Small intestine (tissue), 7 donors: ENCODE data around the gene RIMOC1. TPM values are rescaled to one million over a fixed set of nuclear protein-coding genes. Genes with fewer than 3 reads are reported as not detected.

ENCODE experiments used
- DNase-seq, 2 donors: peaks; one replicate each; pipeline versions ENCODE4 v3.0.0 to v3.0.0-alpha.2; 2013
- FAIRE-seq: peaks from 2 replicates; lab custom pipeline; 2012; peaks lifted over from hg19 to GRCh38; lab: Jason Lieb, UNC
- H3K27ac ChIP-seq, 3 donors: one replicate each; pipeline ENCODE4 v1.5.1; 2013; ENCODE audit warnings: low read length in 2 of 3, mild to moderate bottlenecking in 2 of 3, control low read depth in 1 of 3, inconsistent platforms in 1 of 3, low read depth in 1 of 3, moderate library complexity in 1 of 3
- H3K27me3 ChIP-seq, 3 donors: one replicate each; pipeline ENCODE4 v1.6.1; 2013; ENCODE audit warnings: low read length in 3 of 3, inconsistent platforms in 1 of 3; ENCODE audit not compliant: control insufficient read depth in 3 of 3, insufficient read depth in 3 of 3
- H3K36me3 ChIP-seq, 3 donors: one replicate each; pipeline ENCODE4 v1.6.1; 2013; ENCODE audit warnings: low read length in 3 of 3, inconsistent platforms in 1 of 3, low read depth in 1 of 3, mild to moderate bottlenecking in 1 of 3, moderate library complexity in 1 of 3; ENCODE audit not compliant: control insufficient read depth in 3 of 3, insufficient read depth in 2 of 3
- H3K4me1 ChIP-seq, 3 donors: one replicate each; pipeline ENCODE4 v1.6.1; 2013; ENCODE audit warnings: low read length in 2 of 3, inconsistent platforms in 1 of 3, low read depth in 1 of 3, mild to moderate bottlenecking in 1 of 3, moderate library complexity in 1 of 3; ENCODE audit not compliant: control insufficient read depth in 3 of 3, insufficient read depth in 2 of 3
- H3K4me3 ChIP-seq, 3 donors: one replicate each; pipeline ENCODE4 v1.5.1; 2013; ENCODE audit warnings: low read length in 3 of 3, control low read depth in 1 of 3, inconsistent platforms in 1 of 3, low read depth in 1 of 3, mild to moderate bottlenecking in 1 of 3, moderate library complexity in 1 of 3
- H3K9me3 ChIP-seq, 2 donors: one replicate each; pipeline ENCODE4 v1.6.1; 2013; ENCODE audit warnings: low read depth in 1 of 2, low read length in 1 of 2; ENCODE audit not compliant: control insufficient read depth in 2 of 2, insufficient read depth in 1 of 2
- WGBS, 3 donors: extraction: QIAGEN DNeasy Blood & Tissue Kit; methylation state at CpG; one replicate each; pipeline ENCODE4 v1.1.7; 2013; 5-methylcytosine and 5-hydroxymethylcytosine counted together
- polyA plus RNA-seq, 4 donors: library from polyadenylated mRNA; stranded (reverse) in 3 of 4; unstranded in 1 of 4; fragments of 200-250 nt in 3 of 4; fragments of 120-200 nt in 1 of 4; gene quantifications; one replicate each; pipeline versions ENCODE4 v1.2.1 to v1.2.3, GENCODE V29; 2013
- donor health status: healthy with polysubstance abuse.
- donor health status: control.
- donor health status: control.
- donor health status: Bipolar disorder and iron deficiency.
- donor health status: healthy.

The RIMOC1 gene
- polyA plus RNA-seq, 4 donors: 3.8 to 20.5 (median 6.8) TPM

GRCh38 chr5:41896230-41896629 is 7.9 kb upstream of the RIMOC1 start:
- no peak for FAIRE-seq
- H3K4me3 ChIP-seq: no peak overlapping the region

GRCh38 chr5:41903382-41903891 is 707 bp upstream of the RIMOC1 start:
- Histone ChIP-seq H3K4me1 (peaks cover 0 to 5% (median 4%) of the 10 kb centered on the region in 3 donors), H3K4me3 (peak overlapping the region; percentile 43 to 68 (median 51)), H3K27ac (peak overlapping the region; percentile 47 to 85 (median 72)), H3K9me3 (no peaks in the 10 kb centered on the region), H3K36me3 (peaks cover 0 to 2% (median 2%) of the 10 kb centered on the region in 3 donors), H3K27me3 (peaks cover 0 to 4% (median 0%) of the 10 kb centered on the region in 3 donors)
- DNase-seq (no peak), FAIRE-seq (no peak)
- 38% methylated on average over 8 of the region's 8 CpGs for WGBS, 3 donors

More at GRCh38 chr5:41896230-41896629, 7.9 kb upstream of the RIMOC1 start:
- Histone ChIP-seq H3K4me1 (no peaks in the 10 kb centered on the region), H3K27me3 (peaks cover 0 to 25% (median 4%) of the 10 kb centered on the region in 3 donors), H3K9me3 (no peaks in the 10 kb centered on the region), H3K27ac (no peak overlapping the region), H3K36me3 (no peaks in the 10 kb centered on the region)
- WGBS, 3 donors: 15 to 24% (median 19%) methylated on average over 2 of the region's 2 CpGs
- DNase-seq: no peak

DNA sequence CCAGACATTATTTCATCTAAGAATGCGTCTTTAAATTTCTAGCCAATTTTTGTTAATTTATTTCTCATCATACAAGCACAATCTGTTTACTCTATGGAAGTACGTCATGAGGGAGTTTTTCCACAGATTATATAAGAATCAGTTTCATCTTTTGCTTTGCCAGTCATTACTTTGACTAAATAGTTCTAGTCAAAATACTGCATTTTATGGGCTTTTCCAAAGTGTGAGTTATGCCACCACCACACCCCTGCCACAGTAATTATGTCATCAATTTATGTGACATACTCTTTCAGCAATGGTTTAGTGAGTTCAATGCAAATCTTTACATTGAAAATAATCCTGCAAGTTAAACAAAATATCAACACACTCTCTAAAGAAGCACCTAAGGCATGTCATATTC is 2.0 kb downstream of the RIMOC1 start:
- Histone ChIP-seq H3K9me3 (no peaks in the 10 kb centered on the region), H3K4me1 (peaks cover 0 to 5% (median 4%) of the 10 kb centered on the region in 3 donors), H3K4me3 (no peak overlapping the region), H3K27me3 (no peaks in the 10 kb centered on the region), H3K27ac (no peak overlapping the region), H3K36me3 (peaks cover 2 to 6% (median 4%) of the 10 kb centered on the region in 3 donors)
- 81 to 95% (median 91%) methylated on average over 2 of the region's 2 CpGs for WGBS, 3 donors
- FAIRE-seq (no peak), DNase-seq (no peak)

GRCh38 chr5:41908374-41909079 is 4.4 kb downstream of the RIMOC1 start:
- Histone ChIP-seq H3K27ac (no peak overlapping the region), H3K4me1 (peaks cover 0 to 5% (median under 1%) of the 10 kb centered on the region in 3 donors), H3K36me3 (peaks cover 2 to 14% (median 4%) of the 10 kb centered on the region in 3 donors), H3K4me3 (no peak overlapping the region), H3K27me3 (no peaks in the 10 kb centered on the region), H3K9me3 (no peaks in the 10 kb centered on the region)
- FAIRE-seq (no peak), DNase-seq (no peak)
- WGBS, 3 donors: 89 to 92% (median 92%) methylated on average over 4 of the region's 4 CpGs

DNA sequence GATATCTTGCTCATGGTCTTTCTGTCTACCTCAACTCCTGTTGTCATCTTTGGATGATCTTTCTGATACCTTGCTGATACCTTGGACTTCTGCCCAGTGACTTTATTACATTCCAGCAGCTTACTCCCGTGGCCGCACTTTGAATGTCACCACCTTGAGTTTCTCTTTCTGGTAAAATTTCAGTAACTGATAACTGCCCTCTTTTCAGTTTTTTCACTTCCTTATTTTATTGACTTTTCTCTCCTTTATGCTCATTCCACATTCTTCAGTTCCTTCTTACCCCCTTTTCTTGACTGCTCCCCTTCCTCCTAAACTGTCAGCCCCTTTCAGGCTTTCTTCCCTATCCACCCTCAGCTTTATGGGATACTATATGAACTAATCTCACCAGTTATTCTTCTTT is 14.0 kb downstream of the RIMOC1 start:
- no peak overlapping the region for H3K27ac ChIP-seq
- no peaks in the 10 kb centered on the region for H3K4me1 ChIP-seq
- DNase-seq (no peak), FAIRE-seq (no peak)
- WGBS, 3 donors: 73 to 89% (median 78%) methylated on average over 2 of the region's 2 CpGs
- peaks cover 4 to 16% (median 7%) of the 10 kb centered on the region in 3 donors for H3K36me3 ChIP-seq
- H3K27me3 ChIP-seq: no peaks in the 10 kb centered on the region
- H3K4me3 ChIP-seq: no peak overlapping the region
- H3K9me3 ChIP-seq: no peaks in the 10 kb centered on the region

DNA sequence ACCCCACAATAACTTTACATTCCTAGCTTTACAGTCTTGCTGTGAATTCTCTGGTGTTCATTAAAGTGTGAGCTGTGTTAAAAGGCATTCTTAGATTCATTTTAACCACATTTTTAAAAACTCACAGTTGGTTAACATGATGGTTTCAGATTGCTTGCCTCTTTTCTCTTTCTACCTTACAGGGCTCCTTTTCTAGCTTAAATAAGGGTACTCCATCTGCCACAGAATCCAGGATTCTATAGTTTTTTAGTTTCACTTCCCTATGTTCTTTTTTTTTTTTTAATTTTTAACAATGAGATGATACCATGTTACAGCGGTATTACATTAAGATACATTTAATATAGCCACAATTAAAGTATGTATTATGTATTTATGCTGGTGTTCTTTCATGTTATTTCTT is 17.0 kb downstream of the RIMOC1 start:
- DNase-seq: no peak
- Histone ChIP-seq H3K4me1 (peaks cover 0 to 5% (median 0%) of the 10 kb centered on the region in 3 donors), H3K27me3 (no peaks in the 10 kb centered on the region), H3K27ac (no peak overlapping the region), H3K36me3 (peaks cover 2 to 10% (median 4%) of the 10 kb centered on the region in 3 donors), H3K9me3 (no peaks in the 10 kb centered on the region), H3K4me3 (no peak overlapping the region)
- WGBS, 3 donors: 93 to 100% (median 97%) methylated on average over 1 of the region's 1 CpG
- FAIRE-seq: no peak

DNA sequence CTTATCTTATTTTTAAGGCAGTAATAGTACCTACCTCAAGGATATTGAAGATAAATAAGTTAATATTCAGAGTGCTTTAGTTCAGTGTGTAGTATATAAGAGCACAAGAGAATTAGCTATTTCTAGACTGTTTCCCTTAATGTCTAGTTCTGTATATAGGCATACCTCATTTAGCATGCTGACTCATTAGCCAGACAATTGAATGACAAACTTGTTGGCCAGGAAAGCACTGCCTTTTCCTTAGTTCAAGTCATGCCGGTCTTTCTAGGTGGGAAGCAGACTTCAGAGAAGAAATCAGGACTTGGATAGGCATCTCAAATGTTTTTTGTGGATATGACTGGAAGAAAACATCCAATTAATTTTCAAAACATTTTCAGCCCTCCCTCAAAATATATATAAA is 17.7 kb downstream of the RIMOC1 start:
- 81 to 96% (median 93%) methylated on average over 1 of the region's 1 CpG for WGBS, 3 donors
- Histone ChIP-seq H3K9me3 (no peaks in the 10 kb centered on the region), H3K4me3 (no peak overlapping the region), H3K27ac (no peak overlapping the region), H3K27me3 (no peaks in the 10 kb centered on the region), H3K4me1 (peaks cover 0 to 5% (median 0%) of the 10 kb centered on the region in 3 donors), H3K36me3 (peaks cover 2 to 10% (median 4%) of the 10 kb centered on the region in 3 donors)
- DNase-seq (no peak), FAIRE-seq (no peak)

- no peaks in the 10 kb centered on the region for H3K9me3 ChIP-seq
- DNase-seq (no peak), FAIRE-seq (no peak)
- peak overlapping the region; percentile 90 to 99 (median 91) for H3K27ac ChIP-seq
- 59 to 70% (median 69%) methylated on average over 4 of the region's 4 CpGs for WGBS, 3 donors
- H3K4me1 ChIP-seq: peaks cover 0 to 5% (median 0%) of the 10 kb centered on the region in 3 donors
- peak overlapping the region in 2 of 3 donors; percentile 80 to 94 for H3K4me3 ChIP-seq
- no peaks in the 10 kb centered on the region for H3K27me3 ChIP-seq
- H3K36me3 ChIP-seq: peaks cover 0 to 6% (median 4%) of the 10 kb centered on the region in 3 donors
Measured at GRCh38 chr5:41924526-41924871, 20.4 kb downstream of the RIMOC1 start.
